Measurements from ENCODE around the gene CSRNP3.

- no peak for TF ChIP-seq ZNF138 (tag by site-specific recombination; IDR thresholded peaks at IDR 0.05; ENCODE audit: borderline replicate concordance)
- TF ChIP-seq ZNF398 (tag by site-specific recombination; IDR thresholded peaks at IDR 0.05) = no peak
- TF ChIP-seq, protein P1, sequence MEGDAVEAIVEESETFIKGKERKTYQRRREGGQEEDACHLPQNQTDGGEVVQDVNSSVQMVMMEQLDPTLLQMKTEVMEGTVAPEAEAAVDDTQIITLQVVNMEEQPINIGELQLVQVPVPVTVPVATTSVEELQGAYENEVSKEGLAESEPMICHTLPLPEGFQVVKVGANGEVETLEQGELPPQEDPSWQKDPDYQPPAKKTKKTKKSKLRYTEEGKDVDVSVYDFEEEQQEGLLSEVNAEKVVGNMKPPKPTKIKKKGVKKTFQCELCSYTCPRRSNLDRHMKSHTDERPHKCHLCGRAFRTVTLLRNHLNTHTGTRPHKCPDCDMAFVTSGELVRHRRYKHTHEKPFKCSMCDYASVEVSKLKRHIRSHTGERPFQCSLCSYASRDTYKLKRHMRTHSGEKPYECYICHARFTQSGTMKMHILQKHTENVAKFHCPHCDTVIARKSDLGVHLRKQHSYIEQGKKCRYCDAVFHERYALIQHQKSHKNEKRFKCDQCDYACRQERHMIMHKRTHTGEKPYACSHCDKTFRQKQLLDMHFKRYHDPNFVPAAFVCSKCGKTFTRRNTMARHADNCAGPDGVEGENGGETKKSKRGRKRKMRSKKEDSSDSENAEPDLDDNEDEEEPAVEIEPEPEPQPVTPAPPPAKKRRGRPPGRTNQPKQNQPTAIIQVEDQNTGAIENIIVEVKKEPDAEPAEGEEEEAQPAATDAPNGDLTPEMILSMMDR (tag by site-specific recombination; IDR thresholded peaks at IDR 0.05) = no peak
Measured at GRCh38 chr2:165601928-165602521, 132.5 kb downstream of the CSRNP3 start.
